GM06990 (cell line): ENCODE measurements around the gene KRT36.

Experiments used
- DNase-seq: peaks from one replicate; pipeline ENCODE4 v3.0.0-alpha.2; 2011; ENCODE audit not compliant: insufficient read length; ENCODE audit errors: extremely low read depth
- H3K27me3 ChIP-seq: replicated peaks from 2 replicates; pipeline ENCODE4 v1.6.0; 2011; ENCODE audit warnings: low read length; ENCODE audit not compliant: control insufficient read depth, insufficient read depth
- H3K36me3 ChIP-seq: 2 replicates; pipeline ENCODE4 v1.5.1; 2011; ENCODE audit warnings: low read length; ENCODE audit not compliant: control insufficient read depth, insufficient read depth
- H3K4me3 ChIP-seq: replicated peaks from 2 replicates; pipeline ENCODE4 v1.5.1; 2011; ENCODE audit warnings: low read depth, mild to moderate bottlenecking, control low read depth, low read length
- CTCF ChIP-seq: IDR thresholded peaks from 2 replicates; pipeline ENCODE4 v1.5.1; 2011; ENCODE audit warnings: low read length, control low read depth, mild to moderate bottlenecking, inconsistent platforms; ENCODE audit not compliant: insufficient read depth, poor library complexity, severe bottlenecking

KRT36 gene

DNA sequence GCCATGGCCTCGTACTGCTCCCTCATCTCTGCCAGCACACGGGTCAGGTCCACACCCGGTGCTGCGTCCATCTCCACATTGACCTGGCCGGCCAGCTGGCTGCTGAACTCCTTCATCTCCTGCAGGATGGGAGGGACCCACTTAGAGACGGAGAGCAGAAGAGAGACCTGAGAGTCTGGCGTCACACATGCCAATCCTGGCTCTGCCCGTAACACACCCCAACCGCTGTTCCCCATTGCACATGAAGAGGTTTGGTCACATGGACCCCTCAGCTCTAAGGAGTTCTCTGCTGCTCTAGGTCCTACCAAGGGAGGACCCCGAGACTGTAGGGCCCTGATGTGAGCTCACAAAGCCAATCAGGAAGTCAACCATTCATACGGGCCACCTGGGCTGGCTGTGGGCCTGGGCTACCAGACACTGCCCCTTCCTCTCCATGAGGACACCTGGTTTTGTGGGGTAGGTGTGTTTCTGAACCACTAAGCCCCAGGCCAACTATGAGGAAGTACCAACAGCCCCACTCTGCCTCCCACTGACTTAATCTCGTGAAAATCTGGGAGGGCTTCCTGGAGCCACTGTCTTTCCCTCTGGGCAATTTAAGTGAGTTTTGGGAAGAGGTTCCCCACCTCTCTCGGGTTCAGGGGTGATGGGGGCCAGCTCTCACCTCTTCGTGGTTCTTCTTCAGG is 26.6 kb upstream of the KRT36 start:
- Histone ChIP-seq H3K4me3 (no peak overlapping the region), H3K36me3 (no peaks in the 10 kb centered on the region), H3K27me3 (no peaks in the 10 kb centered on the region; the same call in 1 of the 2 replicates)
- no peak for TF ChIP-seq CTCF
- DNase-seq = no peak

DNA sequence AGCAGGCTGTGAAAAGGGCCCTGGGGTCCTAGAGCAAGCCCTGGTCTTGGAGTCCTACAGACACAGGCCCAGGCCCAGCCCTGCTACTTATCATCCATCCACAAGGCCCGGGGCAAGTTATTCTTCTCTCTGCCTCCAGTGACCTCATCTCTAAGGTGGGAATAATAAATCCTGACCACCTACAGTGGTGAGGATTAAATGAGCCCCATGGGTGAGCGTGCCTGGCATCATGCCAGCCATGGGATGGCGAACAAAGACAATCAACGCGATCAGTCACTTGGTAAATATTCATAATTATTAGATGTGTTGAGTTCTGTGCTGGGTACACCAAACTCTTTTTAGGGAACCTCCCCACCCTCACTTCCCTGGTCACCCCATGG is 23.4 kb upstream of the KRT36 start:
- DNase-seq = no peak
- peaks cover 1% of the 10 kb centered on the region; the same call in 1 of the 2 replicates for H3K27me3 ChIP-seq
- H3K4me3 ChIP-seq = no peak overlapping the region
- TF ChIP-seq CTCF = no peak
- H3K36me3 ChIP-seq = no peaks in the 10 kb centered on the region

DNA sequence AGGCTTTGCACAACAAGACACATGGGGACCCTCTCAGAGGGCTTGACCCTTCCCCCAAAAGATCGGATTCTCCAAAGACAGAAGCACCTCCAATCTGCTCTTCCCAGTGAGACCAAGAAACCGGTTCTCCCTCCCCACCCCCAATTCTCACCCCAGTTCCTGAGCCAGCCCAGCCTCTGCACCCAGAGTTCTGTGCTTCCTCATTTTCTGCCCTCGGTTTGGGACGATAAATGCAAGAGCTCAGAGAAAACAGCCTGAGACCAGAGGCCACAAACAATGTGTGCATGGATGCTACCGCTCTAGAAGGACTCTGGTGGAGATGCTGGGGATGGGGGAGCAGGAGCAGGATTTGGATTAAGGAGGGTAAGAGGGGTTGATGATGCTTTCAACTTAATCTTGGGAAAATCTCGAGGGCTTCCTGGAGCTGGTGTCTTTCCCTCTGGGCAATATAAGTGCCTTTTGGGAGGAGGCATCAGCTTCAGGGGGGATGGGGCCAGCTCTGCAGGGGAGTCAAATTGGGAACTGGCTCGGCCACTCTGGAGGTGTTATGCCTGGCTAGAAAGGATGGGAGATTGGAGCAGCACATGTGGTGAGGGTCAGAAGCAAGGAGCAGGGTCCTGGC is 22.9 kb upstream of the KRT36 start:
- DNase-seq = no peak
- TF ChIP-seq CTCF = no peak
- no peak overlapping the region for H3K4me3 ChIP-seq
- no peaks in the 10 kb centered on the region for H3K36me3 ChIP-seq
- H3K27me3 ChIP-seq = peaks cover 1% of the 10 kb centered on the region

- TF ChIP-seq CTCF = no peak
- Histone ChIP-seq H3K4me3 (no peak overlapping the region), H3K27me3 (peaks cover 1% of the 10 kb centered on the region), H3K36me3 (no peaks in the 10 kb centered on the region)
- DNase-seq = no peak
Measured at GRCh38 chr17:41511716-41512115, 22.0 kb upstream of the KRT36 start.

- H3K36me3 ChIP-seq = no peaks in the 10 kb centered on the region
- TF ChIP-seq CTCF = no peak
- DNase-seq = no peak
- H3K4me3 ChIP-seq = no peak overlapping the region
- H3K27me3 ChIP-seq = peaks cover 1% of the 10 kb centered on the region
Measured at GRCh38 chr17:41511116-41511515, 21.4 kb upstream of the KRT36 start.
